Rectal smooth muscle tissue (tissue), 1 donor: ENCODE data around the gene PPP3CA.

Experiments
- H3K27ac ChIP-seq: one replicate; pipeline ENCODE4 v1.7.0; 2013; ENCODE audit warnings: low read depth, low read length, inconsistent platforms
- H3K27me3 ChIP-seq: one replicate; pipeline ENCODE4 v1.7.0; 2013; ENCODE audit warnings: low read length; ENCODE audit not compliant: control insufficient read depth, insufficient read depth
- H3K36me3 ChIP-seq: one replicate; pipeline ENCODE4 v1.7.0; 2013; ENCODE audit warnings: low read length; ENCODE audit not compliant: control insufficient read depth, insufficient read depth
- H3K4me1 ChIP-seq: one replicate; pipeline ENCODE4 v1.7.0; 2013; ENCODE audit warnings: low read length; ENCODE audit not compliant: control insufficient read depth, insufficient read depth
- H3K4me3 ChIP-seq: one replicate; pipeline ENCODE4 v1.7.0; 2013; ENCODE audit warnings: low read length
- H3K9ac ChIP-seq: one replicate; pipeline ENCODE4 v1.7.0; 2013; ENCODE audit warnings: low read length

PPP3CA gene

GRCh38 chr4:101217353-101218031 lies 129.8 kb downstream of the PPP3CA start:
- no peaks in the 10 kb centered on the region for H3K4me1 ChIP-seq
- no peak overlapping the region for H3K27ac ChIP-seq
- H3K9ac ChIP-seq, result no peak overlapping the region

GRCh38 chr4:101211146-101211553 lies 136.2 kb downstream of the PPP3CA start:
- no peak overlapping the region for H3K9ac ChIP-seq

More at GRCh38 chr4:101217353-101218031, 129.8 kb downstream of the PPP3CA start:
- Histone ChIP-seq H3K36me3 (no peaks in the 10 kb centered on the region), H3K27me3 (no peaks in the 10 kb centered on the region), H3K4me3 (no peak overlapping the region)

GRCh38 chr4:101210331-101210730 lies 137.0 kb downstream of the PPP3CA start:
- H3K4me3 ChIP-seq, result no peak overlapping the region
- no peaks in the 10 kb centered on the region for H3K36me3 ChIP-seq
- no peak overlapping the region for H3K9ac ChIP-seq
- no peak overlapping the region for H3K27ac ChIP-seq
- H3K27me3 ChIP-seq, result no peaks in the 10 kb centered on the region
- peaks cover 3% of the 10 kb centered on the region for H3K4me1 ChIP-seq

More at GRCh38 chr4:101211146-101211553, 136.2 kb downstream of the PPP3CA start:
- no peaks in the 10 kb centered on the region for H3K27me3 ChIP-seq
- peaks cover 3% of the 10 kb centered on the region for H3K4me1 ChIP-seq
- H3K36me3 ChIP-seq, result no peaks in the 10 kb centered on the region
- no peak overlapping the region for H3K4me3 ChIP-seq
- H3K27ac ChIP-seq, result no peak overlapping the region

- H3K36me3 ChIP-seq, result no peaks in the 10 kb centered on the region
- no peak overlapping the region for H3K4me3 ChIP-seq
- H3K4me1 ChIP-seq, result peaks cover 3% of the 10 kb centered on the region
- no peaks in the 10 kb centered on the region for H3K27me3 ChIP-seq
- H3K27ac ChIP-seq, result no peak overlapping the region
- H3K9ac ChIP-seq, result no peak overlapping the region
Measured at GRCh38 chr4:101208171-101208570, 139.2 kb downstream of the PPP3CA start.

GRCh38 chr4:101205916-101206315 lies 141.4 kb downstream of the PPP3CA start:
- no peaks in the 10 kb centered on the region for H3K27me3 ChIP-seq
- H3K36me3 ChIP-seq, result no peaks in the 10 kb centered on the region
- H3K9ac ChIP-seq, result no peak overlapping the region
- no peak overlapping the region for H3K27ac ChIP-seq
- H3K4me3 ChIP-seq, result no peak overlapping the region
- no peaks in the 10 kb centered on the region for H3K4me1 ChIP-seq

- no peak overlapping the region for H3K9ac ChIP-seq
- no peaks in the 10 kb centered on the region for H3K27me3 ChIP-seq
- peaks cover 6% of the 10 kb centered on the region for H3K4me1 ChIP-seq
- no peaks in the 10 kb centered on the region for H3K36me3 ChIP-seq
- H3K27ac ChIP-seq, result no peak overlapping the region
- no peak overlapping the region for H3K4me3 ChIP-seq
Measured at GRCh38 chr4:101201421-101201820, 145.9 kb downstream of the PPP3CA start.

- no peak overlapping the region for H3K27ac ChIP-seq
- no peak overlapping the region for H3K4me3 ChIP-seq
- H3K27me3 ChIP-seq, result no peaks in the 10 kb centered on the region
- H3K4me1 ChIP-seq, result peaks cover 6% of the 10 kb centered on the region
- no peak overlapping the region for H3K9ac ChIP-seq
- no peaks in the 10 kb centered on the region for H3K36me3 ChIP-seq
Measured at GRCh38 chr4:101200561-101200960, 146.8 kb downstream of the PPP3CA start.

GRCh38 chr4:101199507-101200285 lies 147.6 kb downstream of the PPP3CA start:
- no peak overlapping the region for H3K4me3 ChIP-seq
- H3K27ac ChIP-seq, result no peak overlapping the region
- H3K36me3 ChIP-seq, result no peaks in the 10 kb centered on the region
- no peaks in the 10 kb centered on the region for H3K27me3 ChIP-seq
- H3K9ac ChIP-seq, result no peak overlapping the region
- H3K4me1 ChIP-seq, result peaks cover 6% of the 10 kb centered on the region

- H3K4me1 ChIP-seq, result peaks cover 6% of the 10 kb centered on the region
- H3K4me3 ChIP-seq, result no peak overlapping the region
- H3K36me3 ChIP-seq, result no peaks in the 10 kb centered on the region
- H3K27me3 ChIP-seq, result no peaks in the 10 kb centered on the region
- no peak overlapping the region for H3K27ac ChIP-seq
- H3K9ac ChIP-seq, result no peak overlapping the region
Measured at GRCh38 chr4:101198682-101199339, 148.5 kb downstream of the PPP3CA start.

GRCh38 chr4:101197350-101197749 lies 150.0 kb downstream of the PPP3CA start:
- H3K4me3 ChIP-seq, result no peak overlapping the region
- no peaks in the 10 kb centered on the region for H3K27me3 ChIP-seq
- H3K36me3 ChIP-seq, result no peaks in the 10 kb centered on the region
- H3K9ac ChIP-seq, result no peak overlapping the region
- H3K4me1 ChIP-seq, result peaks cover 8% of the 10 kb centered on the region
- H3K27ac ChIP-seq, result no peak overlapping the region

- H3K9ac ChIP-seq, result no peak overlapping the region
- H3K4me1 ChIP-seq, result peaks cover 17% of the 10 kb centered on the region
- no peaks in the 10 kb centered on the region for H3K36me3 ChIP-seq
- H3K27ac ChIP-seq, result peak overlapping the region; percentile 81
- no peak overlapping the region for H3K4me3 ChIP-seq
- no peaks in the 10 kb centered on the region for H3K27me3 ChIP-seq
Measured at GRCh38 chr4:101192244-101192643, 155.1 kb downstream of the PPP3CA start.

- H3K4me3 ChIP-seq, result no peak overlapping the region
- peak overlapping the region; percentile 81 for H3K27ac ChIP-seq
- H3K9ac ChIP-seq, result no peak overlapping the region
- H3K36me3 ChIP-seq, result no peaks in the 10 kb centered on the region
- H3K27me3 ChIP-seq, result no peaks in the 10 kb centered on the region
- peaks cover 16% of the 10 kb centered on the region for H3K4me1 ChIP-seq
Measured at GRCh38 chr4:101191302-101192098, 155.8 kb downstream of the PPP3CA start.
